Transverse colon (tissue), 3 donors: ENCODE results near the gene SH2D7.

Experiments used
- EP300 ChIP-seq: sonication (generic); formaldehyde crosslinking; IDR thresholded peaks from one replicate; pipeline ENCODE4 v1.6.1; 2017; ENCODE audit warnings: antibody characterized with exemption, low read depth
- POLR2A ChIP-seq: fragments of 450-650 bp; IDR thresholded peaks from one replicate; pipeline ENCODE4 v1.6.1; 2016; ENCODE audit warnings: antibody characterized with exemption, mild to moderate bottlenecking, moderate library complexity
- TF ChIP-seq, protein P1 (sequence below), 5 experiments: fragments of 200-600 bp in 3 of 5; fragments of 450-650 bp in 2 of 5; sonication (generic) in 3 of 5; IDR thresholded peaks; 1 replicate in 2 of 5; 2 replicates in 3 of 5; pipeline ENCODE4 v1.5.1; 2016 to 2017; ENCODE audit warnings: antibody characterized with exemption in 5 of 5, inconsistent platforms in 3 of 5, mild to moderate bottlenecking in 2 of 5, moderate library complexity in 1 of 5

DNA sequence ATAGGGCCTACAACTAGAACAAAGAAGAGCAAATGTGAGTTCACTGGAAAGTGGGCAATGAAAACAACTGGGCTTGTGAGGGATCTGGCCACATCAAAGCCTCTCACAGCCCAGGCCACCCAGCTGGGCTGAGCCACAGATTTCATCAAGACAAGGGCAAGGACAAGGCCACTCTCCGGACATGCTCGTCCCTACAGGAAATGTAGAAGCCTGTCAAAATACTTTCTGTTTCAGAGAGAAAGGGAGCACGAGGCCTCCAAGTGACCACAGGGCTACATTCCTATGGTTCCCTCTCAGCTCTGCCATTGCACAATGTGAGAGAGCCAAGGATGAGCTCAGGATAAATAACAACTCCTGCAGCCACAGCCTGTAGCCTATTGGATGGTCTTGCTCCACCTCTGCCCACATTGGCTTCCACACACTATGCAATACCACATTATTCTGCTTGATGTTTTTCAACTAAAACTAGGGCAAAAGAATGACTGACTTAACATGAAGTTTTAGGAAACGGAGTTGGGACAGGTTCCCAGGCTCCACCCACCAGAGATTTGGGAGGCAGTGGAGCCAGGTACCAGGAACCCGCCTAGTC, 27.0 kb upstream of the SH2D7 start:
- TF ChIP-seq, protein P1, sequence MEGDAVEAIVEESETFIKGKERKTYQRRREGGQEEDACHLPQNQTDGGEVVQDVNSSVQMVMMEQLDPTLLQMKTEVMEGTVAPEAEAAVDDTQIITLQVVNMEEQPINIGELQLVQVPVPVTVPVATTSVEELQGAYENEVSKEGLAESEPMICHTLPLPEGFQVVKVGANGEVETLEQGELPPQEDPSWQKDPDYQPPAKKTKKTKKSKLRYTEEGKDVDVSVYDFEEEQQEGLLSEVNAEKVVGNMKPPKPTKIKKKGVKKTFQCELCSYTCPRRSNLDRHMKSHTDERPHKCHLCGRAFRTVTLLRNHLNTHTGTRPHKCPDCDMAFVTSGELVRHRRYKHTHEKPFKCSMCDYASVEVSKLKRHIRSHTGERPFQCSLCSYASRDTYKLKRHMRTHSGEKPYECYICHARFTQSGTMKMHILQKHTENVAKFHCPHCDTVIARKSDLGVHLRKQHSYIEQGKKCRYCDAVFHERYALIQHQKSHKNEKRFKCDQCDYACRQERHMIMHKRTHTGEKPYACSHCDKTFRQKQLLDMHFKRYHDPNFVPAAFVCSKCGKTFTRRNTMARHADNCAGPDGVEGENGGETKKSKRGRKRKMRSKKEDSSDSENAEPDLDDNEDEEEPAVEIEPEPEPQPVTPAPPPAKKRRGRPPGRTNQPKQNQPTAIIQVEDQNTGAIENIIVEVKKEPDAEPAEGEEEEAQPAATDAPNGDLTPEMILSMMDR (IDR thresholded peaks at IDR 0.05) = no peak
- TF ChIP-seq EP300 = no peak
- no peak for TF ChIP-seq POLR2A
